ENCODE data around the gene HRCT1. TPM values are rescaled to one million over a fixed set of nuclear protein-coding genes. Genes with fewer than 3 reads are reported as not detected.

Gene HRCT1
- total RNA-seq, 1 donor from 2014 or later, result not detected

- Mint-ChIP-seq H3K27ac (no peak overlapping the region), H3K27me3 (peaks cover 21% of the 10 kb centered on the region), H3K4me1 (ENCODE audit: low read depth) (peaks cover 2% of the 10 kb centered on the region), H3K36me3 (ENCODE audit: insufficient read depth) (no peaks in the 10 kb centered on the region), H3K4me3 (ENCODE audit: low read depth) (no peak overlapping the region), H3K9me3 (ENCODE audit: low read depth) (peaks cover 4% of the 10 kb centered on the region)
- DNase-seq (ENCODE audit: low spot score, unreplicated experiment), result no peak
- TF ChIP-seq CTCF (IDR thresholded peaks at IDR 0.05; ENCODE audit: unreplicated experiment), result no peak
Measured at GRCh38 chr9:35948451-35948850, 42.4 kb downstream of the HRCT1 start.

DNA sequence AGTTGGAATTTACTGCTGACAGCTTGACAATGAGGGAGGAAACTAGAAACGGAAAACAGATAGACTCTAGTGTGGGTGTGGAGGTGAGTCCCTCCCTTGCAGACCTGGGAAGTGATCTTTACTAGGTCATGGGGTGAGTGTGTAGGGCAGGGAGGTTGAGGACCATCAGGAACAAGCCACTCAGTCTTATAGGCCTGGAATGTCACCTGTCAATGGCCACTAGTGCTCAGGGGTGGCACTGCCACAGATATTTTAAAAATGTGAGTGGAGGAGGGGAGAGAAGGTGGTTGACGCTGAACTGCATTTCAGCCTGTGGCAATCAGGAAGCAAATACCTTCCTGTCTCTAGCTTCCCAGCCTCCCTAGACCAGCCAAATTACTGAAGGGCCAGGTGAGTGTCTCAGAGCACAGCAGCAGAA lies 42.9 kb downstream of the HRCT1 start:
- TF ChIP-seq CTCF (IDR thresholded peaks at IDR 0.05; ENCODE audit: unreplicated experiment), result no peak
- peaks cover 4% of the 10 kb centered on the region for H3K9me3 Mint-ChIP-seq (ENCODE audit: low read depth)
- peaks cover 2% of the 10 kb centered on the region for H3K4me1 Mint-ChIP-seq (ENCODE audit: low read depth)
- no peak for DNase-seq (ENCODE audit: low spot score, unreplicated experiment)
- H3K36me3 Mint-ChIP-seq (ENCODE audit: insufficient read depth), result no peaks in the 10 kb centered on the region
- no peak overlapping the region for H3K4me3 Mint-ChIP-seq (ENCODE audit: low read depth)
- no peak overlapping the region for H3K27ac Mint-ChIP-seq
- peaks cover 21% of the 10 kb centered on the region for H3K27me3 Mint-ChIP-seq

DNA sequence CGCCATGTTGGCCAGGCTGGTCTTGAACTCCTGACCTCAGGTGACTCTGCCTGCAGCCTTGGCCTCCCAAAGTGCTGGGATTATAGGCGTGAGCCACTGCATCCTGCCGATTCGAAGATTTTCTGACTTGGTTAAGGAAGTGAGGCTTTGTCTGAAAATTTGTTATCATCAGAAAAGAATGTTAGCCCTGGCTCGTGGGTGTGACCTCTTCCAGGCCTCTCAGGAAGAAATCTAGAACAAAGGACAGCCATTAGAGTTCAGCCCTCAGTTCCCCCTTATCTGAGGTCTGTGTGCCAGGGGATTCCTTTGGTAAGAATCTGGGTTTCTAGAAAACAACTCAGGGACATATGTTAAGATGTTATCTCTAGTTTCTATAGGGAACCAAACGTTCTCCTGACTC lies 45.7 kb downstream of the HRCT1 start:
- no peaks in the 10 kb centered on the region for H3K4me1 Mint-ChIP-seq (ENCODE audit: low read depth)
- no peaks in the 10 kb centered on the region for H3K9me3 Mint-ChIP-seq (ENCODE audit: low read depth)
- H3K27ac Mint-ChIP-seq, result no peak overlapping the region
- no peaks in the 10 kb centered on the region for H3K36me3 Mint-ChIP-seq (ENCODE audit: insufficient read depth)
- TF ChIP-seq CTCF (IDR thresholded peaks at IDR 0.05; ENCODE audit: unreplicated experiment), result no peak
- DNase-seq (ENCODE audit: low spot score, unreplicated experiment), result no peak
- no peak overlapping the region for H3K4me3 Mint-ChIP-seq (ENCODE audit: low read depth)
- H3K27me3 Mint-ChIP-seq, result peaks cover 25% of the 10 kb centered on the region

GRCh38 chr9:35952526-35953191 lies 46.7 kb downstream of the HRCT1 start:
- H3K4me3 Mint-ChIP-seq (ENCODE audit: low read depth), result no peak overlapping the region
- H3K27me3 Mint-ChIP-seq, result peaks cover 34% of the 10 kb centered on the region
- no peaks in the 10 kb centered on the region for H3K4me1 Mint-ChIP-seq (ENCODE audit: low read depth)
- no peaks in the 10 kb centered on the region for H3K36me3 Mint-ChIP-seq (ENCODE audit: insufficient read depth)
- no peak for DNase-seq (ENCODE audit: low spot score, unreplicated experiment)
- no peak for TF ChIP-seq CTCF (IDR thresholded peaks at IDR 0.05; ENCODE audit: unreplicated experiment)
- H3K9me3 Mint-ChIP-seq (ENCODE audit: low read depth), result no peaks in the 10 kb centered on the region
- no peak overlapping the region for H3K27ac Mint-ChIP-seq

- Mint-ChIP-seq H3K27ac (no peak overlapping the region), H3K4me1 (ENCODE audit: low read depth) (peaks cover under 1% of the 10 kb centered on the region), H3K36me3 (ENCODE audit: insufficient read depth) (no peaks in the 10 kb centered on the region), H3K27me3 (peaks cover 46% of the 10 kb centered on the region), H3K9me3 (ENCODE audit: low read depth) (no peaks in the 10 kb centered on the region), H3K4me3 (ENCODE audit: low read depth) (no peak overlapping the region)
- peak; percentile 89 for TF ChIP-seq CTCF (IDR thresholded peaks at IDR 0.05; ENCODE audit: unreplicated experiment)
- DNase-seq (ENCODE audit: low spot score, unreplicated experiment), result no peak
Measured at GRCh38 chr9:35954942-35955546, 49.0 kb downstream of the HRCT1 start.
